ENCODE data around the gene PDE12. TPM values are rescaled to one million over a fixed set of nuclear protein-coding genes. Genes with fewer than 3 reads are reported as not detected.

The PDE12 gene
- total RNA-seq, 4 donors from 2014 or later: 8.5 to 16.8 (median 13.6) TPM

GRCh38 chr3:57600195-57600594 is 44.1 kb downstream of the PDE12 start:
- no peak for TF ChIP-seq CTCF (IDR thresholded peaks at IDR 0.05; ENCODE audit: low read depth)

GRCh38 chr3:57604971-57605370 is 48.9 kb downstream of the PDE12 start:
- no peak for TF ChIP-seq CTCF (IDR thresholded peaks at IDR 0.05; ENCODE audit: low read depth)

GRCh38 chr3:57605683-57606082 is 49.6 kb downstream of the PDE12 start:
- no peak for TF ChIP-seq CTCF (IDR thresholded peaks at IDR 0.05; ENCODE audit: low read depth)

- no peak for TF ChIP-seq CTCF (IDR thresholded peaks at IDR 0.05; ENCODE audit: low read depth)
These were observed 60.2 kb downstream of the PDE12 start for GRCh38 chr3:57616233-57616632.

Small RNA genes lying within 50 kb of the gene (small RNA-seq; reads per million reads assigned to genes)
- gene RNU6-108P (not detected), gene RNU6-1181P (not detected), gene RNU6-483P (not detected)

Other genes with a start within 250 kb of the PDE12 start
- gene DNAH12, start 11.9 kb upstream of the PDE12 start, total RNA-seq: under 1 TPM; 0.16 to 0.44 (median 0.27) TPM
- gene ARF4, start 41.1 kb downstream of the PDE12 start, total RNA-seq: 100 to 1,000 TPM in 2 of 4 donors, 10 to 100 TPM in 2; 76.7 to 308 (median 96.7) TPM
- 10 to 100 TPM; 31.5 to 40.9 (median 33.6) TPM for gene DENND6A, start 136.8 kb downstream of the PDE12 start, total RNA-seq
- gene SLMAP, start 200.0 kb downstream of the PDE12 start, total RNA-seq: 10 to 100 TPM; 42.2 to 66.1 (median 54.2) TPM